NCI-H82 treated with DMSO at 0.1 percent for 48 hours (cell line): ENCODE data around the gene GTF3C1.

ENCODE experiments used
- DNase-seq: peaks from one replicate; lab custom pipeline; 2025; ENCODE audit not compliant: unreplicated experiment; lab: John Stamatoyannopoulos, UW

Gene GTF3C1

GRCh38 chr16:27430512-27430911 is 119.2 kb downstream of the GTF3C1 start:
- DNase-seq = no peak

- DNase-seq = no peak
Measured at GRCh38 chr16:27429981-27430441, 119.7 kb downstream of the GTF3C1 start.

- no peak for DNase-seq
Measured at GRCh38 chr16:27429330-27429871, 120.3 kb downstream of the GTF3C1 start.

GRCh38 chr16:27428026-27428785 is 121.5 kb downstream of the GTF3C1 start:
- DNase-seq = no peak

- no peak for DNase-seq
Measured at GRCh38 chr16:27427538-27427937, 122.2 kb downstream of the GTF3C1 start.

- DNase-seq = no peak
Measured at GRCh38 chr16:27426423-27427408, 123.0 kb downstream of the GTF3C1 start.

- no peak for DNase-seq
Measured at GRCh38 chr16:27425961-27426360, 123.8 kb downstream of the GTF3C1 start.

- no peak for DNase-seq
Measured at GRCh38 chr16:27424772-27425498, 124.8 kb downstream of the GTF3C1 start.

- DNase-seq = no peak
Measured at GRCh38 chr16:27421961-27422740, 127.6 kb downstream of the GTF3C1 start.

- DNase-seq = no peak
Measured at GRCh38 chr16:27417047-27417671, 132.6 kb downstream of the GTF3C1 start.

GRCh38 chr16:27414788-27415431 is 134.8 kb downstream of the GTF3C1 start:
- no peak for DNase-seq

GRCh38 chr16:27413956-27414355 is 135.8 kb downstream of the GTF3C1 start:
- no peak for DNase-seq

- DNase-seq = no peak
Measured at GRCh38 chr16:27410761-27411160, 139.0 kb downstream of the GTF3C1 start.
